DMS53 (cell line): Measurements from ENCODE around the gene TMSB15B.
"Not testable (repeated sequence)": the region's sequence is repeated elsewhere in the genome, so short reads cannot be mapped to it uniquely, and the experiment has no call there.

ENCODE experiments used
- DNase-seq: peaks from one replicate; lab custom pipeline; 2025; lab: John Stamatoyannopoulos, UW

Gene TMSB15B

GRCh38 chrX:103962411-103963278 lies at the start of gene TMSB15B:
TSS of gene TMSB15B (plus strand) at chrX:103962627.
- DNase-seq: not testable (repeated sequence)

GRCh38 chrX:103913356-103914020 lies 48.9 kb upstream of the TMSB15B start:
- no peak for DNase-seq

GRCh38 chrX:103918050-103918449 lies 44.4 kb upstream of the TMSB15B start:
- peak; percentile 77 for DNase-seq

GRCh38 chrX:103918571-103919269 lies 43.7 kb upstream of the TMSB15B start:
- peak; percentile 88 for DNase-seq

GRCh38 chrX:103919270-103919637 lies 43.2 kb upstream of the TMSB15B start:
- DNase-seq: peak; percentile 81

- DNase-seq: not testable (repeated sequence)
These were observed 41.9 kb upstream of the TMSB15B start for GRCh38 chrX:103920515-103920914.

- no peak for DNase-seq
These were observed 35.4 kb upstream of the TMSB15B start for GRCh38 chrX:103927030-103927429.

GRCh38 chrX:103927633-103928032 lies 34.8 kb upstream of the TMSB15B start:
- DNase-seq: no peak

GRCh38 chrX:103932133-103932532 lies 30.3 kb upstream of the TMSB15B start:
- DNase-seq: no peak

- DNase-seq: not testable (repeated sequence)
These were observed 22.2 kb upstream of the TMSB15B start for GRCh38 chrX:103940257-103940656.

GRCh38 chrX:103941201-103941975 lies 21.0 kb upstream of the TMSB15B start:
- DNase-seq: peak; percentile 64

GRCh38 chrX:103949506-103949905 lies 12.9 kb upstream of the TMSB15B start:
- no peak for DNase-seq

- no peak for DNase-seq
These were observed 9.1 kb upstream of the TMSB15B start for GRCh38 chrX:103953353-103953752.

- no peak for DNase-seq
These were observed 8.2 kb upstream of the TMSB15B start for GRCh38 chrX:103954259-103954658.

- DNase-seq: not testable (repeated sequence)
These were observed 1.8 kb upstream of the TMSB15B start for GRCh38 chrX:103960599-103960998.

GRCh38 chrX:103983508-103983907 lies 21.1 kb downstream of the TMSB15B start:
- DNase-seq: not testable (repeated sequence)

- no peak for DNase-seq
These were observed 36.8 kb downstream of the TMSB15B start for GRCh38 chrX:103999234-103999633.

- no peak for DNase-seq
These were observed 46.4 kb downstream of the TMSB15B start for GRCh38 chrX:104008831-104009230.

- no peak for DNase-seq
These were observed 50.7 kb downstream of the TMSB15B start for GRCh38 chrX:104013158-104013557.

GRCh38 chrX:104013606-104014005 lies 51.2 kb downstream of the TMSB15B start, which contains the start of gene H2BW1:
TSS of gene H2BW1 (minus strand) at chrX:104013708. CDS start at chrX:104013576, 132 bp downstream.
- no peak for DNase-seq

GRCh38 chrX:104015576-104015975 lies 53.1 kb downstream of the TMSB15B start:
- not testable (repeated sequence) for DNase-seq
